ENCODE data around the gene VIL1. TPM values are rescaled to one million over a fixed set of nuclear protein-coding genes. Genes with fewer than 3 reads are reported as not detected.

Gene VIL1
- total RNA-seq, 6 experiments from 2014 or later, result 2.1 to 118 (median 19.1) TPM

DNA sequence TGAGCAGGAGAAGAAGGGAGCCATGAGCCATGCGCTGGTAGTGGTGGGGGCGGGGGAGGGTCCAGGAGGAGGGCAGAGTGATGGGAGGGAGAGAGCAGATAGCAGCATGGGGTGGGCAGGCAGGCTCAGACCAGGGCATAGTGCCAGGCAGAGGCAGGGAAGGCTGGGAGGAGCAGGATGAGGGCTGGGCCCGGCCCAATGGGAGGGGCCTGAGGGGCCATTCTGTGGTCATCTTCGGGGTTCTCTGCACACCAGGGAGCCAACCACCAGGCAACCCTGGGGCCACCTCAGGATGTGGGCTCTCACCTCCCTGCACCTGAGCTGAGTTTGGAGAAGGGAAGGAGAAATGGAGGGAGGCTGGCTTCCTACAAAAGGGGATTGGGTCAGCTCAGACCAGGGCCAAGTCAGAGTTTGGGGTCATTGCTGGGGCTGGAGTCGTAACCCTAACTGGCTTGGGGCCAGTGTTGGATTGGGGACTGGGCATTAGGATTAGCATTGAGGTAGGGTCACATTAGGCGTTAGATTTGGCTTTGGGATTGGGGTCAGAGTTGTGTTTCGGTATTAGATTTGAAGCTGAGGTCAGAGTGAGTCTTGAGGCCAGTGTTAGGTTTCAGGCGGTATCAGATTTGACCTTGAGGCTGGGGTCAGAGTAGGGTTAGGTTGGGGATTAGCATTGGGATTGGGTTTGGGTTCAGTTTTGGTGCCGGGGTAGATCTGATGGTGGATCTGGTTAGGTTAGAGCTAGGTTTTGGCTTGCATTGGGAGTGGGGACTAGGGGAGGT, 11.2 kb downstream of the VIL1 start:
- Histone ChIP-seq H3K36me3 (peaks cover 0 to 18% (median 6%) of the 10 kb centered on the region in 4 donors), H3K27ac (no peak overlapping the region), H3K9me3 (no peaks in the 10 kb centered on the region), H3K27me3 (no peaks in the 10 kb centered on the region), H3K4me3 (no peak overlapping the region), H3K4me1 (peaks cover 0 to 5% (median 0%) of the 10 kb centered on the region in 4 donors)
- ATAC-seq (peak in 1 of 4 donors; percentile 21), DNase-seq (peak in 1 of 3 donors; percentile 48)
- TF ChIP-seq, protein P1, sequence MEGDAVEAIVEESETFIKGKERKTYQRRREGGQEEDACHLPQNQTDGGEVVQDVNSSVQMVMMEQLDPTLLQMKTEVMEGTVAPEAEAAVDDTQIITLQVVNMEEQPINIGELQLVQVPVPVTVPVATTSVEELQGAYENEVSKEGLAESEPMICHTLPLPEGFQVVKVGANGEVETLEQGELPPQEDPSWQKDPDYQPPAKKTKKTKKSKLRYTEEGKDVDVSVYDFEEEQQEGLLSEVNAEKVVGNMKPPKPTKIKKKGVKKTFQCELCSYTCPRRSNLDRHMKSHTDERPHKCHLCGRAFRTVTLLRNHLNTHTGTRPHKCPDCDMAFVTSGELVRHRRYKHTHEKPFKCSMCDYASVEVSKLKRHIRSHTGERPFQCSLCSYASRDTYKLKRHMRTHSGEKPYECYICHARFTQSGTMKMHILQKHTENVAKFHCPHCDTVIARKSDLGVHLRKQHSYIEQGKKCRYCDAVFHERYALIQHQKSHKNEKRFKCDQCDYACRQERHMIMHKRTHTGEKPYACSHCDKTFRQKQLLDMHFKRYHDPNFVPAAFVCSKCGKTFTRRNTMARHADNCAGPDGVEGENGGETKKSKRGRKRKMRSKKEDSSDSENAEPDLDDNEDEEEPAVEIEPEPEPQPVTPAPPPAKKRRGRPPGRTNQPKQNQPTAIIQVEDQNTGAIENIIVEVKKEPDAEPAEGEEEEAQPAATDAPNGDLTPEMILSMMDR (IDR thresholded peaks at IDR 0.05), result no peak
- no peak for TF ChIP-seq POLR2A (IDR thresholded peaks at IDR 0.05)
- WGBS (ENCODE audit: insufficient coverage, low coverage, low lambda C conversion rate, missing lambda C conversion rate), result 67% methylated on average over 5 of the region's 9 CpGs
- intact Hi-C loops (cut with DNase I), result no loop called here

DNA sequence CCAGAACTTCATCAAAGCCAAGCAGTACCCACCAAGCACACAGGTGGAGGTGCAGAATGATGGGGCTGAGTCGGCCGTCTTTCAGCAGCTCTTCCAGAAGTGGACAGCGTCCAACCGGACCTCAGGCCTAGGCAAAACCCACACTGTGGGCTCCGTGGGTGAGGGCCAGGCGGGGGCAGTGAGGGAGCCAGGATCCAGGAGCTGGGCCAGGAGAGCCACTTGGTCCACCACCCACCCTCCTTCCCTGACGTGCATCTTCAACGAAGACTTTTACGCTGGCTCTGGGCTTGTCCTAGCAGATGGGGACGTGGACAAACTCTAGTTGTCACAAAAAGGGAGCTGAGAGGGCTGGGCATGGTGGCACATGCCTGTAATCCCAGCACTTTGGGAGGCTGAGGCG, 11.8 kb downstream of the VIL1 start:
- WGBS (ENCODE audit: insufficient coverage, low coverage, low lambda C conversion rate, missing lambda C conversion rate), result 80% methylated on average over 1 of the region's 11 CpGs
- no peaks in the 10 kb centered on the region for H3K9me3 ChIP-seq
- H3K27me3 ChIP-seq, result no peaks in the 10 kb centered on the region
- TF ChIP-seq POLR2A (IDR thresholded peaks at IDR 0.05), result no peak
- TF ChIP-seq, protein P1 (IDR thresholded peaks at IDR 0.05), result no peak
- no peak overlapping the region for H3K27ac ChIP-seq
- intact Hi-C loops (cut with DNase I), result no loop called here
- H3K4me1 ChIP-seq, result peaks cover 0 to 5% (median 0%) of the 10 kb centered on the region in 4 donors
- DNase-seq (peak in 1 of 3 donors; percentile 31), ATAC-seq (no peak)
- H3K36me3 ChIP-seq, result peaks cover 0 to 11% (median 6%) of the 10 kb centered on the region in 4 donors
- H3K4me3 ChIP-seq, result no peak overlapping the region

DNA sequence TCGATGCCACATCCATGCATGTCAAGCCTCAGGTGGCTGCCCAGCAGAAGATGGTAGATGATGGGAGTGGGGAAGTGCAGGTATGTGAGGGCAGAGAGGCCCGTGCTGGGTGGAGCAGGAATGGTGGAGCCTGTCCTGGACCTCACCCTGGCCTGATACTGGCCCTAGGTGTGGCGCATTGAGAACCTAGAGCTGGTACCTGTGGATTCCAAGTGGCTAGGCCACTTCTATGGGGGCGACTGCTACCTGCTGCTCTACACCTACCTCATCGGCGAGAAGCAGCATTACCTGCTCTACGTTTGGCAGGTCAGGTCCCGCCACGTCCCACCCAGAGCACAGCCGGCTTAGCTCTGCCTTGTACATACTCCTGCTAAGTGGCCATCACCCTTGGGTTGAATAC, 13.0 kb downstream of the VIL1 start:
- DNase-seq (peak in 1 of 3 donors; percentile 40), ATAC-seq (peak in 1 of 4 donors; percentile 7)
- intact Hi-C loops (cut with DNase I), result no loop called here
- WGBS (ENCODE audit: insufficient coverage, low coverage, low lambda C conversion rate, missing lambda C conversion rate), result 84% methylated on average over 3 of the region's 10 CpGs
- no peak overlapping the region for H3K4me3 ChIP-seq
- TF ChIP-seq POLR2A (IDR thresholded peaks at IDR 0.05), result no peak
- TF ChIP-seq, protein P1 (IDR thresholded peaks at IDR 0.05), result no peak
- H3K36me3 ChIP-seq, result peaks cover 0 to 19% (median 6%) of the 10 kb centered on the region in 4 donors
- peaks cover 0 to 5% (median 0%) of the 10 kb centered on the region in 4 donors for H3K4me1 ChIP-seq
- no peaks in the 10 kb centered on the region for H3K27me3 ChIP-seq
- no peak overlapping the region for H3K27ac ChIP-seq
- no peaks in the 10 kb centered on the region for H3K9me3 ChIP-seq

DNA sequence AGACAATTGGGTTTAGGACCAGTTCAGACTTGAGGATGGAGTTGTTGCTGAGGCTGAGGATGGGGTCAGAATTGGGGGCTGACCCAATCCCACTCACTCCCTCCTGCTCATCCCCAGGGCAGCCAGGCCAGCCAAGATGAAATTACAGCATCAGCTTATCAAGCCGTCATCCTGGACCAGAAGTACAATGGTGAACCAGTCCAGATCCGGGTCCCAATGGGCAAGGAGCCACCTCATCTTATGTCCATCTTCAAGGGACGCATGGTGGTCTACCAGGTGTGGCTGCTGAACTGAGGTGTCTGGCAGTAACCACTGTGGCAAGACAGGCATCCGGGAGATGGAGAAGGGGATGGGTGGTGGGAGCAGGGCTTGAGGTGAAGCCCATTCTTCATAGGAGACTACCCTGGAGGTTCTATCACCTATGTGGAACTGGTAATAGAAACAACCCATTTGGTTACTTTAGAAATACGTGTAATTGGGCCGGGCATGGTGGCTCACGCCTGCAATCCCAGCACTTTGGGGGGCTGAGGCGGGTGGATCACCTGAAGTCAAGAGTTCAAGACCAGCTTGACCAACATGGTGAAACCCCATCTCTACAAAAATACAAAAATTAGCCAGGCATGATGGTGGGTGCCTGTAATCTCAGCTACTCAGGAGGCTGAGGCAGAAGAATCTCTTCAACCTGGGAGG, 13.9 kb downstream of the VIL1 start:
- DNase-seq (peak in 1 of 3 donors; percentile 18), ATAC-seq (no peak)
- no peak for TF ChIP-seq POLR2A (IDR thresholded peaks at IDR 0.05)
- TF ChIP-seq, protein P1 (IDR thresholded peaks at IDR 0.05), result no peak
- Histone ChIP-seq H3K27ac (no peak overlapping the region), H3K36me3 (peaks cover 0 to 21% (median 6%) of the 10 kb centered on the region in 4 donors), H3K9me3 (no peaks in the 10 kb centered on the region), H3K27me3 (no peaks in the 10 kb centered on the region), H3K4me1 (peaks cover 0 to 5% (median 0%) of the 10 kb centered on the region in 4 donors), H3K4me3 (no peak overlapping the region)
- intact Hi-C loops (cut with DNase I), result no loop called here
- WGBS (ENCODE audit: insufficient coverage, low coverage, low lambda C conversion rate, missing lambda C conversion rate), result 97% methylated on average over 7 of the region's 8 CpGs
